SK-N-SH treated with all-trans-retinoic acid at 6 μM for 48 hours (cell line): ENCODE data around the gene CDHR5.

Source experiments
- ATAC-seq: fragments of 200-7000 bp; cut with Tn5 transposase; 3 replicates; pipeline ENCODE4 v1.9.1; 2020; ENCODE audit warnings: mild to moderate bottlenecking, moderate library complexity
- BACH2 ChIP-seq: fragments of 250-450 bp; sonication (Bioruptor Pico); IDR thresholded peaks from 2 replicates; pipeline ENCODE4 v1.9.0; 2021; ENCODE audit warnings: mild to moderate bottlenecking, borderline replicate concordance
- CREB5 ChIP-seq: fragments of 250-450 bp; sonication (Bioruptor Pico); IDR thresholded peaks from 2 replicates; pipeline ENCODE4 v1.5.1; 2020; ENCODE audit warnings: low read depth, mild to moderate bottlenecking, moderate library complexity
- CSDC2 ChIP-seq: fragments of 250-450 bp; sonication (Bioruptor Pico); IDR thresholded peaks from 2 replicates; pipeline ENCODE4 v1.5.0; 2020; ENCODE audit warnings: mild to moderate bottlenecking, moderate library complexity
- CSRNP3 ChIP-seq: fragments of 250-450 bp; sonication (Bioruptor Pico); IDR thresholded peaks from 2 replicates; pipeline ENCODE4 v1.5.1; 2021; ENCODE audit warnings: mild to moderate bottlenecking, moderate library complexity
- ISL1 ChIP-seq: fragments of 250-450 bp; sonication (Bioruptor Pico); IDR thresholded peaks from 2 replicates; pipeline ENCODE4 v2.1.2; 2022; ENCODE audit warnings: mild to moderate bottlenecking, moderate library complexity
- OSR1 ChIP-seq: fragments of 250-450 bp; sonication (Bioruptor Pico); IDR thresholded peaks from 2 replicates; pipeline ENCODE4 v1.8.0; 2022; ENCODE audit warnings: moderate library complexity, mild to moderate bottlenecking, inconsistent platforms
- PATZ1 ChIP-seq: fragments of 250-450 bp; sonication (Bioruptor Pico); IDR thresholded peaks from 2 replicates; pipeline ENCODE4 v1.8.0; 2020; ENCODE audit warnings: mild to moderate bottlenecking, moderate library complexity, borderline replicate concordance
- POU6F1 ChIP-seq: fragments of 250-450 bp; sonication (Bioruptor Pico); IDR thresholded peaks from 2 replicates; pipeline ENCODE4 v1.8.0; 2021; ENCODE audit warnings: low read depth, mild to moderate bottlenecking, moderate library complexity, borderline replicate concordance
- PPARA ChIP-seq: fragments of 250-450 bp; sonication (Bioruptor Pico); IDR thresholded peaks from 2 replicates; pipeline ENCODE4 v1.5.0; 2020; ENCODE audit warnings: mild to moderate bottlenecking, borderline replicate concordance
- RARB ChIP-seq: fragments of 250-450 bp; sonication (Bioruptor Pico); IDR thresholded peaks from 2 replicates; pipeline ENCODE4 v1.8.0; 2021; ENCODE audit warnings: mild to moderate bottlenecking, moderate library complexity
- TOX ChIP-seq: fragments of 250-450 bp; sonication (Bioruptor Pico); IDR thresholded peaks from 2 replicates; pipeline ENCODE4 v1.8.0; 2021; ENCODE audit warnings: mild to moderate bottlenecking, moderate library complexity, borderline replicate concordance
- ZC3H10 ChIP-seq: fragments of 250-450 bp; sonication (Bioruptor Pico); IDR thresholded peaks from 2 replicates; pipeline ENCODE4 v1.5.1; 2021; ENCODE audit warnings: mild to moderate bottlenecking, moderate library complexity

Gene CDHR5

GRCh38 chr11:612961-613300 is 11.8 kb downstream of the CDHR5 start:
- TF ChIP-seq BACH2 (CRISPR knock-in tag) (no peak), ISL1 (CRISPR knock-in tag) (no peak), TOX (CRISPR knock-in tag) (no peak), PATZ1 (CRISPR knock-in tag) (no peak), CREB5 (no peak), ZC3H10 (CRISPR knock-in tag) (no peak), RARB (CRISPR knock-in tag) (no peak), OSR1 (CRISPR knock-in tag) (no peak), PPARA (no peak)
- ATAC-seq = no peak

GRCh38 chr11:612201-612960 is 12.4 kb downstream of the CDHR5 start:
- TF ChIP-seq CSRNP3 (CRISPR knock-in tag) = no peak
- TF ChIP-seq CSDC2 (CRISPR knock-in tag) = no peak
- ATAC-seq = no peak

GRCh38 chr11:611001-611996 is 13.5 kb downstream of the CDHR5 start:
- ATAC-seq = no peak

More at GRCh38 chr11:611001-611996, 13.5 kb downstream of the CDHR5 start:
- TF ChIP-seq CSDC2 (CRISPR knock-in tag) = no peak
- no peak for TF ChIP-seq CSRNP3 (CRISPR knock-in tag)
- TF ChIP-seq BACH2 (CRISPR knock-in tag) = no peak
- TF ChIP-seq OSR1 (CRISPR knock-in tag) = no peak
- TF ChIP-seq PPARA = no peak
- no peak for TF ChIP-seq POU6F1 (CRISPR knock-in tag)
- no peak for TF ChIP-seq ISL1 (CRISPR knock-in tag)
